ENCODE results near the gene PHF5A.

- TF ChIP-seq CTCF (conservative IDR thresholded peaks at IDR 0.05 in 1 of 2, IDR thresholded peaks at IDR 0.05 in 1 of 2; ENCODE audit: extremely low read depth in 1 of 2, insufficient read depth in 1 of 2, low read depth in 1 of 2, low read length in 2 of 2) = no peak
- no peak for TF ChIP-seq EZH2 (IDR thresholded peaks at IDR 0.05; ENCODE audit: borderline replicate concordance, low read length)
Measured at GRCh38 chr22:41480397-41480735, 11.9 kb upstream of the PHF5A start.

All from mammary epithelial cell (primary cell).